DOHH2 (cell line): ENCODE data around the gene NANP.

ENCODE experiments used
- H3F3A ChIP-seq: fragments of 200-600 bp; sonication (generic), shearing (Covaris generic); 2 replicates; pipeline ENCODE4 v1.6.0; 2016; ENCODE audit warnings: antibody characterized with exemption, mild to moderate bottlenecking; ENCODE audit not compliant: control insufficient read depth, insufficient read depth
- H3K27ac ChIP-seq: fragments of 200-600 bp; sonication (generic); 2 replicates; pipeline ENCODE4 v1.5.1; 2014; ENCODE audit warnings: low read depth, mild to moderate bottlenecking, low read length, moderate library complexity
- H3K27me3 ChIP-seq: fragments of 200-600 bp; sonication (generic); 2 replicates; pipeline ENCODE4 v1.6.1; 2014; ENCODE audit warnings: mild to moderate bottlenecking, low read length, mixed read lengths; ENCODE audit not compliant: control insufficient read depth
- H3K36me3 ChIP-seq: fragments of 200-600 bp; sonication (generic); 2 replicates; pipeline ENCODE4 v1.6.1; 2014; ENCODE audit warnings: mild to moderate bottlenecking, low read length, moderate library complexity, mixed read lengths; ENCODE audit not compliant: control insufficient read depth
- H3K4me1 ChIP-seq: fragments of 200-600 bp; sonication (generic); 2 replicates; pipeline ENCODE4 v1.6.1; 2014; ENCODE audit warnings: mild to moderate bottlenecking, low read length, mixed read lengths; ENCODE audit not compliant: control insufficient read depth
- H3K4me2 ChIP-seq: fragments of 200-600 bp; sonication (generic); 2 replicates; pipeline ENCODE4 v1.6.0; 2014; ENCODE audit warnings: mild to moderate bottlenecking, low read length, moderate library complexity
- H3K4me3 ChIP-seq: fragments of 200-600 bp; sonication (generic); 2 replicates; pipeline ENCODE4 v1.5.1; 2014; ENCODE audit warnings: mild to moderate bottlenecking, low read length, mixed read lengths
- H3K79me2 ChIP-seq: fragments of 200-600 bp; sonication (generic); 2 replicates; pipeline ENCODE4 v1.6.1; 2014; ENCODE audit warnings: mild to moderate bottlenecking, low read length, mixed read lengths; ENCODE audit not compliant: control insufficient read depth
- H3K9me2 ChIP-seq: fragments of 200-600 bp; sonication (generic); replicated peaks from 2 replicates; pipeline ENCODE4 v1.6.1; 2014; ENCODE audit warnings: mild to moderate bottlenecking, low read length, mixed read lengths; ENCODE audit not compliant: control insufficient read depth
- H3K9me3 ChIP-seq: fragments of 200-600 bp; sonication (generic); 2 replicates; pipeline ENCODE4 v1.6.1; 2014; ENCODE audit warnings: antibody characterized with exemption, low read length, mixed read lengths; ENCODE audit not compliant: control insufficient read depth, insufficient read depth
- H4K20me1 ChIP-seq: fragments of 200-600 bp; sonication (generic); 2 replicates; pipeline ENCODE4 v1.6.0; 2014; ENCODE audit warnings: low read depth, mild to moderate bottlenecking, antibody characterized with exemption, low read length, moderate library complexity; ENCODE audit not compliant: control insufficient read depth, insufficient read depth
- CTCF ChIP-seq: fragments of 200-600 bp; sonication (generic); IDR thresholded peaks from one replicate; pipeline ENCODE4 v1.5.1; 2014; ENCODE audit warnings: antibody characterized with exemption, mild to moderate bottlenecking, low read depth, low read length; ENCODE audit not compliant: poor library complexity, severe bottlenecking
- EZH2phosphoT487 ChIP-seq: fragments of 200-600 bp; sonication (generic); IDR thresholded peaks from 2 replicates; pipeline ENCODE4 v1.6.1; 2017; ENCODE audit warnings: borderline replicate concordance, mild to moderate bottlenecking, antibody characterized with exemption, low read length, moderate library complexity, mixed read lengths

NANP gene

GRCh38 chr20:25644814-25645213 lies 21.0 kb upstream of the NANP start:
- H3K79me2 ChIP-seq: no peaks in the 10 kb centered on the region
- TF ChIP-seq CTCF (no peak), EZH2phosphoT487 (no peak)

GRCh38 chr20:25643716-25644115 lies 19.9 kb upstream of the NANP start:
- H3K4me2 ChIP-seq: no peak overlapping the region

More at GRCh38 chr20:25644814-25645213, 21.0 kb upstream of the NANP start:
- Histone ChIP-seq H3F3A (no peaks in the 10 kb centered on the region), H4K20me1 (no peaks in the 10 kb centered on the region), H3K27me3 (no peaks in the 10 kb centered on the region), H3K9me2 (no peaks in the 10 kb centered on the region), H3K9me3 (peaks cover 3% of the 10 kb centered on the region; the same call in 1 of the 2 replicates), H3K4me2 (no peak overlapping the region), H3K36me3 (peaks cover 13% of the 10 kb centered on the region), H3K4me3 (no peak overlapping the region), H3K4me1 (no peaks in the 10 kb centered on the region), H3K27ac (no peak overlapping the region)

GRCh38 chr20:25637247-25637646 lies 13.4 kb upstream of the NANP start:
- Histone ChIP-seq H3K27ac (no peak overlapping the region), H3K27me3 (no peaks in the 10 kb centered on the region), H3F3A (no peaks in the 10 kb centered on the region), H3K36me3 (peaks cover 39% of the 10 kb centered on the region), H3K9me3 (peaks cover 18% of the 10 kb centered on the region), H3K4me1 (no peaks in the 10 kb centered on the region), H3K79me2 (no peaks in the 10 kb centered on the region), H3K9me2 (no peaks in the 10 kb centered on the region), H4K20me1 (no peaks in the 10 kb centered on the region), H3K4me3 (no peak overlapping the region), H3K4me2 (no peak overlapping the region)
- TF ChIP-seq CTCF (no peak), EZH2phosphoT487 (no peak)

More at GRCh38 chr20:25643716-25644115, 19.9 kb upstream of the NANP start:
- Histone ChIP-seq H3K36me3 (peaks cover 13% of the 10 kb centered on the region), H3K9me2 (no peaks in the 10 kb centered on the region), H3K4me1 (no peaks in the 10 kb centered on the region), H3K4me3 (no peak overlapping the region), H3K9me3 (peaks cover 3% of the 10 kb centered on the region; the same call in 1 of the 2 replicates), H3K27ac (no peak overlapping the region), H3K79me2 (no peaks in the 10 kb centered on the region), H3F3A (no peaks in the 10 kb centered on the region), H3K27me3 (no peaks in the 10 kb centered on the region), H4K20me1 (no peaks in the 10 kb centered on the region)
- no peak for TF ChIP-seq EZH2phosphoT487
- TF ChIP-seq CTCF: no peak
